Stimulated activated CD4-positive, alpha-beta T cell treated with anti-CD3 and anti-CD28 coated beads, Interleukin-4, amount 100 ng/mL, for 48 hours (primary cell): ENCODE measurements around the gene DPCD.
"Not testable (repeated sequence)": the region's sequence is repeated elsewhere in the genome, so short reads cannot be mapped to it uniquely, and the experiment has no call there.

Experiments used
- DNase-seq, 2 donors: peaks; one replicate each; pipeline ENCODE4 v3.0.0-alpha.2; 2020; ENCODE audit warnings: low read depth in 2 of 2

Gene DPCD

DNA sequence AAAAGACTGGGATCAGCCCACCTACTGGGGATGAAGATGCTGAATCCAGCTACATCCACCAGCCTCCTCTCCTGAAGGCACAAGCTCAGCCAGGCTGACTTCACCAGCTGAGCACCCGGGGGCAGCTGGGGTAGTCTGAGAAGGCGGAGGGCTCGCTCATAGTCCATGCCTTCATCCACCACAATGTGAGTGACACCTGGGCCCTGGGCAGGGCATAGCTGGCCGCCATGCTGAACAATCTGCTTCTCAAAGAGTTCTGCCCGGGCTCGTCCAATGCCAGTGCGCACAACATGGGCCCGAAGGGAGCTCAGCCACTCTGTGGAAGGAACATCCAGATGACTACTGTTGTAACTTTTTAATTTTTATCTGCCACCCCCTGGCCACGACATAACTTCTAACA, 2.3 kb upstream of the DPCD start:
- no peak for DNase-seq

DNA sequence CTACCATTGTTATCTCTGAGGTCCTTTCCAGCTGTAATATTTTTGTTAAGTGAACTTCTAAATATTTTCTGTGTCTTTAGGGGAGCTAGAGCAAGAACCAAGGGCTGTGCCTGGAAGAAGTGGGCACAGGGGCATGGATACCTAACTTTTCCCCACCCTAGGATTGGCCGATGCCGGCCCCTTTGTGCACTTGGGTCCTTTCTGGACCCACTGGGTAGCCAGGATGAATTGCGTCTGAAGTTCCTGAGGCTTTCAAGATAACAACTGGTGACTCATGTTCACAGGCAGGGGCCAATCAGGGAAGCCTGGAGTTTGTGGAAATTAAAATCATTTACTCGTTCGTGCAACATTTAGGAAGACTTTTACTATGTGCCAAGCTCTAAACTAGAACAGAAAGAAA, 758 bp downstream of the DPCD start:
- DNase-seq: no peak

DNA sequence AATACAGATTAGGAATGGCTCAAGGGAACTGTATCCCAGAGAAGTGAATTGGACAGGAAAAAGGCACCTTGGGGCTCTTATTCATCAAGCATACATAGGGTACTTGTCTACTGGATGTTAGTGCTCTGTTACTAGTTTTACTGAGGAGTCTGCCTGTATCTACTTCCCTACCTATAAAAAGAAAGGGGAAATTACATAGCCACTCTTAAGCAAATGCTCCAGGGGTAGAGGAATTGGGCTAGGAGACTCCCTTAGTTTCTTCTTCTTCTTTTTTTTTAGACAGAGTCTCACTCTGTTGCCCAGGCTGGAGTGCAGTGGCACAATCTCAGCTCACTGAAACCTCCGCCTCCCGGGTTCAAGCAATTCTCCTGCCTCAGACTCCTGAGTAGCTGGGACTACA, 5.2 kb downstream of the DPCD start:
- not testable (repeated sequence) for DNase-seq

GRCh38 chr10:101595591-101596433, 7.7 kb downstream of the DPCD start:
- no peak for DNase-seq

GRCh38 chr10:101597091-101597900, 9.2 kb downstream of the DPCD start:
- no peak for DNase-seq

DNA sequence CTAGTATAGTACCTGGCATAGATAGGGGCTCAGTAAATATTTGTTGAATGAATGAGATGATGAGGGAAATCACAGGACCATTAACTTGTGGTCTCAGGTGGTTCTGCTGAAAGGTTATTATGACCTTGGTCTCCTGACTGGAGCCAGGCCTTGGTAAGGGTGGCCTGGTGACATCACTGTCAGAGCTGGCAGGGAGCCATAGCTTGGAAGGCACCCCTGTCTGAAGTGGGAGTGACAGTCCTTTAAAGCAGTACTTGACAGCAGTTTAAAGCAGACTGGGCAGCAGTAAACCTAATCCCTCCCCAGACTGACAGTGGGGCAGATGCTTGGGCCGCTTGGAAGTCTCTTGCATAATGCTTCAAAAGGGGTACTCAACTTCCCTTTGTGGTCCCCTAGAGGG, 13.4 kb downstream of the DPCD start:
- DNase-seq: no peak

GRCh38 chr10:101602761-101603398, 14.8 kb downstream of the DPCD start:
- peak; percentile 65 to 78 for DNase-seq

DNA sequence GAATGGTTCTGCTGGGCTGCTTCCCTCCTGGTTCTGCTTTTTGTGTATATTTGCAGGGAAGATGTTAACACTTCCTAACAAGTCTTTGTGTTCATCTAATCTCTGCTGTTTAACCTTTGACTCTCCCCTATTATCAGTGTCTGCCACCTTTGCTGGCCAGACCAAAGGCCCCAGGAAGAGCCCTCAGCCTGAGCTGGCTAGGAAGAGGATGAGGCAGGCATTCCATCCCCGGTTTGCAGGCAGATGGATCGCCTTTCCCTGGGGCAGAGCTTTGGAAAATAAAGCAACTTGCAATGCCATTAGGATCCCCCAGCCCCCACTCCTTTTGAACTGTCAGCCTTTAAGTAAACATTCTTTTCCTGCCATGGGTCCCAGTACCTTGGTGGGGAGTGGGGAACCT, 19.0 kb downstream of the DPCD start:
- no peak for DNase-seq

- no peak for DNase-seq
Observed at GRCh38 chr10:101609481-101609880, 21.4 kb downstream of the DPCD start.

DNA sequence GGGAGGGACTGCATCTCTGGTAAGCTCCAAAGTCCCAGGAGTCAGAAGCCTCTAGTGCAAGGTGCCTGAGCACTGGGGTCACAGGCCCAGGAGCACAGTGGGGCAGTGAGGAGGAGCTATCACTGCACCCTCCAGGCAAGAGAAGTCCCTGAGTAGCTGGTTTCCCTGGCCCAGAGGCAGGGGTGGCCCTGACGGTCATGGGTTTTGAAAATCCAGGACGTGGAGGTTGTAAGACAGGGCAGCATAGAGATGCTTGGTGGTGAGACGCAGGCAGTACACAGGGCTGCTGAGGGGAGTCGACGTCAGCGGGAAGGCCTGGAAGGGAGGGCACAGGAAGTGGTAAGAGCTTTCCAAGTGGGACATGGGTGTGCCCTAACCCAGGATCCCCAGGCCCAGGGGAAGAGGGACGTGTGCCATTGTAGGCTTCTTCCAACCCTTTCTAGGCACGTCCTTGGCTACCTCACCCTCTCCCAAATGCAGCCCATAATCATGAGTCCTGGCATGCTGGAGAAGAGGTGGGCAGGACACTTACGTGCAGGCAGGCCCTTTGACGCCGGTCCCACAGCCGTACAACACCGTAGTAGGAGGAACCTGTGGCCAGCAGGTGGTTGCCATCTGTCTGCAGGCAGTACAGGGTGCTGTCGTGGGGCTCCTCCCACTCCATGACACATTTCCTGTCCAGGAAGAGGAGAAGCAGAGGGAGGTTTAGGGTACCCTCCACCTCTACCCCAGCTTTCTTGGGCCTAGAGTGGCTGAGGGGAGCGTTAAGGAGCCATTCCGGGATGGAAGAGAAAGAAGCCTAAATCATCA, 23.2 kb downstream of the DPCD start:
- DNase-seq: no peak

- DNase-seq: no peak
Observed at GRCh38 chr10:101612086-101612485, 24.0 kb downstream of the DPCD start.

GRCh38 chr10:101612872-101613271, 24.8 kb downstream of the DPCD start:
- DNase-seq: no peak

DNA sequence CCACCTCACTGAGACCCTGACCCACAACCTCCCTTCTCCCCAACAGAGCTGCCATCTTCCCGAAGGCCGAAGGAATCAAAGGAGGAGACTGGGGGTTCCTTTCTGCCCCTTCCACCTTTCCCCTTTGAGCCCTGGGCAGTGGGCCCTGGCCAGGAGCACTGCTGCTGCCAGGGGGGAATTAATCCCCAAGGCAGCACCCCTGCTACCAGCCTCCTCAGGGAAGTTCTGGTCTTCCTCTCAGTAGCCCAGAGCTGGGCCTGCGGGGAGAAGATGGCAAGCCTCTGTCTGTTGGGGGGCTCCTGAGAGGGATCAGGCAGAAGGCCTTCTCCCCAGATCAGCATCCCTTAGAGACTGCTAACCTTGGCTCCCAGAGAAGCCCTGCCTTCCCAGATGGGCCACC, 25.5 kb downstream of the DPCD start:
- no peak for DNase-seq

DNA sequence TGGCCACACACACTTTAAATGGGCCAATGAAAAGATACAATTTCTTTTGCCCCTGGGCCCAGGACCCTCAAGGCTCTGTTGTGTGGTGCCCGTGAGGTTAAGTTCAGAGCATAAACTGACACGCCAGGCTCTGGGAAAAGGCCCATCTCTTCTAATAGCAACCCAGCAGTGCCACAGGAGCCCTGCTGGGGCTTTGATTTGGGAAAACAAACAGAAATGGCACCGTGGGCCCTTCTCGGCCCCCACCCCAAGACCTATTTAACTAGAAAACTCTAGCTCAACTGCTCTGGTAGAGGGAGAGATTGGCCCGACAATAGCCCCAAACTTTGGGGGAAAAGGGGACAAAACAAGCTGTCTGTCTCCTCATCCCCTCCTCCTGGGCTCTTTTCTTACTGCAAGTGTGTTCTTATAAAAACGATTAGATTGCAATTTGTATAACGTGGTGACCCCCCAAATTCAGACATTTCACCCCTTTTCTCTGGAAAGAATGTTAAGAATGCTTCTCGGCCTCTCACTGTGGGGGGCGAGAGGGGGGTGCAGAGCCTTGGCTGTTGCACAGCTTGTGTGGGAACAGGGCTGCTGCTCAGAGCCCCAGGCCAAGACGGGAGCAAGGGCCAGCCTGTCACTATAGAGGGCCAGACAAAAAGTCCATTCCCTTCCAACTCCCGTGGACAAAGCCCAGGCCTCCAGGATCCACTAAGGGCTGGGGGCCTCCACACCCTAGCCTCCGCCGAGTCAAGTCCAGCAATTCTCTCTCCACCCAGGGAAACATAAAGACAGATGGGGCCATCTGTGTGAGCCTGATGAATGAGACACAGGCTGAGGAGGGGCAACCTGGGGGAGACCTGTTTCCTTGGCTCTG, 26.8 kb downstream of the DPCD start:
- no peak for DNase-seq

DNA sequence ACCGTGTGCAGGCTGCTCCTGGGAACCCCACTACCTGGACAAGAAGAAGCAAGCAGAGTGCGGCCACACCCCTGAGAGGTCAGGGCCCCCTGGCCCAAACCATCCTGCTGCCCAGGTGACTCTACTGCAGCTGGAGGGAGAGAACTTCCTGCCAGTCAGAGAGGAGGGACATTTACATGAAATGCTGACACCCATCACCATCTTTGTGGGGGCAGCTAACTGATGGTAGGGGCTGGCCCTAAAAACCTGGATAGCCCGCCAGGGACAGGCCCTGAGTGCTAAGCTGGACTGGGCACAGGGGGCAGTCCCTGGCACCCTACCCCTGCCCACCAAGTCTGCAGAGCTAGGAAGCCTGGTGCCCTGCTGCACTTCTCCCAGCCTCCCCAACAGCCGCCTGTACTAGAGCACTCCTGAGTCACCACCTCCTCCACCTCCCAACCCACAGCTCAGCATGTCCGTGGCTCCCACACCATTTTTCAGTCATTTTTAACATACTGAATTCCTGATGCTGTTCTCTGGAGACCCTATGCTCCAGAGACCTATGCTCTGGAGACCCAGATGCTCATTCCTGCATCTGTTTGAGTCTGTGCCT, 27.5 kb downstream of the DPCD start:
- no peak for DNase-seq

- DNase-seq: no peak
Observed at GRCh38 chr10:101616415-101617101, 28.4 kb downstream of the DPCD start.

GRCh38 chr10:101617102-101617823, 29.1 kb downstream of the DPCD start:
- DNase-seq: no peak

DNA sequence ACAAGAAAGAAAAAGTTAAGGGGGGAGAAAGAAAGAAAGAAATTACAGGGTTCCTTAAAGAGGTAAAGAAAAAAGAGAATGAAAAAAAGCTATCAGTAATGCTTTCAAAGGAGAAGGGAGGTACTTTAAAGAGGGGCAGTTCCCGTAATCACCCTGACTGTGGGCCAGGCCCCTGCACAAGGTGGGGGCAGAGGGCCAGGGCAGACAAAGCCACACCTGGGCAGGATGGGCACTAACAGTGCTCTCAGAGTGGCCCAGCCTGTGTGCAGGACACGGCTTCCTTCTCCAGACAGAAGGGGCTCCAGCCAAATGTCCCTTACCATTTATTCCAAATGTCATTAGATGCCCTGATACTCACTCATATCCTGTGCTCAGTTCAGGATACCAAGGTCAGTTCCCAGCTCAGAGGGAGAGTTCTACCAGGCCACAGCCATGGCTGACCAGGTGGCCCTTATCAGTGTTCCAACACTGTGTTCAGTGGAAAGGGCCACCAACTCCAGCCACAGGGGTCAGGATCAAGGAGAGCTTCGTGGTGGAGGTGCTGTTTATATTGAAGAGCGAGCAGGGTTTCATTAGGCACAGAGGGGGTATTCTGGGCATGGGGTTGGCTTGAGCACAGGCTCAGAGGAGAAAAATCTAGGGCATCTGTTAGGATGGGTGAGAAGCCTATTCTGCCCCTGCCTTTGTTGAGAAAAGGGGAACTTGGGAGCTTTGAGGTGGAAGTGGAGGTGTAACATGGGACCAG, 29.9 kb downstream of the DPCD start:
- DNase-seq: no peak
